Activated CD8-positive, alpha-beta T cell treated with anti-CD3 and anti-CD28 coated beads, Interleukin-2, amount 10 ng/mL, durations not matched to agents 7 days and 5 days (primary cell): ENCODE measurements around the gene NUDT6. TPM values are rescaled to one million over a fixed set of nuclear protein-coding genes. Genes with fewer than 3 reads are reported as not detected.
"Not testable (repeated sequence)": the region's sequence is repeated elsewhere in the genome, so short reads cannot be mapped to it uniquely, and the experiment has no call there.

Experiments used
- ATAC-seq: fragments of 150-1000 bp; cut with Tn5 transposase; one replicate; pipeline ENCODE4 v1.10.0; 2021; ENCODE audit warnings: moderate library complexity
- CTCF ChIA-PET: fragments of 350-600 bp; sonication (Branson Sonifier 250); formaldehyde crosslinking; loops from one replicate; lab custom pipeline; 2021; ENCODE audit warnings: antibody characterized with exemption; lab: Charles Lee
- POLR2A ChIA-PET: fragments of 350-600 bp; sonication (Branson Sonifier 250); formaldehyde crosslinking; loops from one replicate; lab custom pipeline; 2021; ENCODE audit warnings: antibody characterized with exemption; lab: Charles Lee
- DNase-seq: peaks from one replicate; pipeline ENCODE4 v3.0.0-alpha.2; 2020
- H3K27ac Mint-ChIP-seq: one replicate; pipeline ENCODE4 v1.8.0; 2021; ENCODE audit warnings: mild to moderate bottlenecking, mixed read lengths
- H3K27me3 Mint-ChIP-seq: one replicate; pipeline ENCODE4 v1.8.0; 2021; ENCODE audit warnings: low read depth, mixed read lengths
- H3K36me3 Mint-ChIP-seq: one replicate; pipeline ENCODE4 v1.8.0; 2021; ENCODE audit warnings: low read depth, mixed read lengths
- H3K4me1 Mint-ChIP-seq: one replicate; pipeline ENCODE4 v1.8.0; 2021; ENCODE audit warnings: low read depth, mixed read lengths
- H3K4me3 Mint-ChIP-seq: one replicate; pipeline ENCODE4 v1.8.0; 2021; ENCODE audit warnings: mild to moderate bottlenecking, mixed read lengths
- H3K9me3 Mint-ChIP-seq: one replicate; pipeline ENCODE4 v1.8.0; 2022; ENCODE audit warnings: mixed read lengths; ENCODE audit not compliant: insufficient read depth
- total RNA-seq, 2 experiments: library from RNA; stranded (reverse); gene quantifications; one replicate each; pipeline ENCODE4 v1.2.3, GENCODE V29; 2021

The NUDT6 gene
- total RNA-seq, 2 experiments from 2014 or later, result 11.4 to 13.7 TPM

- POLR2A ChIA-PET, result no interaction called here
- no peaks in the 10 kb centered on the region for H3K9me3 Mint-ChIP-seq
- ATAC-seq, result no peak
- H3K27ac Mint-ChIP-seq, result no peak overlapping the region
- H3K36me3 Mint-ChIP-seq, result no peaks in the 10 kb centered on the region
- DNase-seq, result no peak
- no peak overlapping the region for H3K4me3 Mint-ChIP-seq
- peaks cover 15% of the 10 kb centered on the region for H3K27me3 Mint-ChIP-seq
- no peaks in the 10 kb centered on the region for H3K4me1 Mint-ChIP-seq
- CTCF ChIA-PET, result interaction anchor here (0.9 kb wide), 1 partner anchor 13 kb away, joined by 3 read pairs; no protein-coding TSS in a partner anchor
Measured at GRCh38 chr4:122845760-122846159, 76.6 kb downstream of the NUDT6 start.

DNA sequence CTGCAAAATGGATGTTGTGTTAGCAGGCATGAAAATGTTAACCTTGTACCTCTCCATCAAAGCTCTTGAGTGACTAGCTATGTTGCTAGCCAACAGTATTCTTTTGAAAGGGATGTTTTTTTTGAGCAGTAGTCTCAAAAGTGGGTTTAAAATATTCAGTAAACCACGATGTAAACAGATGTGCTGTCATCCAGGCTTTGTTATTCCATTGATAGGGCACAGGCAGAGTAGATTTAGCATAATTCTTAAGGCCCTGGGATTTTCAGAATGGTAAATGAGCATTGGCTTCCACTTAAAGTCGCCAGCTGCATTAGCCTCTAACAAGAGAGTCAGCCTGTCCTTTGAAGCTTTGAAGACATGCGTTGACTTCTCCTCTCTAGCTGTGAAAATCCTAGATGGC, 77.3 kb downstream of the NUDT6 start:
- DNase-seq, result no peak
- H3K27me3 Mint-ChIP-seq, result peaks cover 11% of the 10 kb centered on the region
- H3K9me3 Mint-ChIP-seq, result no peaks in the 10 kb centered on the region
- no peak for ATAC-seq
- no peaks in the 10 kb centered on the region for H3K36me3 Mint-ChIP-seq
- no peak overlapping the region for H3K4me3 Mint-ChIP-seq
- H3K4me1 Mint-ChIP-seq, result no peaks in the 10 kb centered on the region
- POLR2A ChIA-PET, result no interaction called here
- CTCF ChIA-PET, result interaction anchor here (0.9 kb wide), 1 partner anchor 14 kb away, joined by 3 read pairs; no protein-coding TSS in a partner anchor
- no peak overlapping the region for H3K27ac Mint-ChIP-seq

DNA sequence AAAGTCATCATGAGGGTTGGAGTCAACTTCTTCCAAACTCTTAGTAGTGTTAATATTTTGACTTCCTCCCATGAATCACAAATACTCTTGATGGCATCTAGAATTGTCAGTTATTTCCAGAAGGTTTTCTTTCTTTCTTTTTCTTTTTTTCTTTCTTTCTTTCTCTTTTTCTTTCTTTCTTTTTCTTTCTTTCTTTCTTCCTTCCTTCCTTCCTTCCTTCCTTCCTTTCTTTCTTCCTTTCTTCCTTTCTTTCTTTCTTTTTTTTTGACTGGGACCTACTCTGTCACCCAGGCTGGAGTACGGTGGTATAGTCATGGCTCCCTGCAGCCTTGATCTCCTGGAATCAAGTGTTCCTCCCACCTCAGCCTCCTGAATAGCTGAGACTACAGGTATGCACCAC, 78.0 kb downstream of the NUDT6 start:
- H3K9me3 Mint-ChIP-seq, POLR2A ChIA-PET, H3K36me3 Mint-ChIP-seq, H3K4me1 Mint-ChIP-seq, DNase-seq, H3K4me3 Mint-ChIP-seq, ATAC-seq, H3K27ac Mint-ChIP-seq, CTCF ChIA-PET: not testable (repeated sequence)
- H3K27me3 Mint-ChIP-seq, result peaks cover 13% of the 10 kb centered on the region

DNA sequence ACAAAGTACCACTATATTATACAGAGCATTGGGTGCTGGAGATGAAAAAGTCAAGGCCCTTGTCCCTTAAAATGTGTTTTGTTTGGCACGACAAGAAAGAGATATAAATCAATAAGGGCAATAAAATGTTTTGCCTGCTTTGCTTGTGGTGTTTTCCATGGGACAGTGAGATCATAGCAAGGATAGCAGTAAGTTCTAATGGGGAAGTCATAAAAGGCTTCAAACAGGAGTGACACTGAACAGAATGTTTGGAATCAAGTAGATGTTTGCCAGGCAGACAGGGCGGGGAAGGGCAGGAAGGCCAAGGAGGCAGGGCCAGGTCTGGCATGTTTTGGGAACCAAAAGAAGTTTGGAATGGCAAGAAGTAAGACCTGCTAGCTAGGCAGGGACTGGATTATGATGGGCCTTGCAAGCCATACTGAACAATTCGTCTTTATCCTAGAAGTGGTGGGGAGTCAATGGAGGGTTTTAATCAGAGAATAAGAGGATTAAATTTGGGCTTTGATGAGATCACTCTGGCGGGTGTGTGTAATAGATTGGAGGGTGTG, 79.3 kb downstream of the NUDT6 start:
- peaks cover 14% of the 10 kb centered on the region for H3K27me3 Mint-ChIP-seq
- DNase-seq (no peak), ATAC-seq (no peak)
- ChIA-PET POLR2A (no interaction called here), CTCF (no interaction called here)
- H3K36me3 Mint-ChIP-seq, result no peaks in the 10 kb centered on the region
- no peaks in the 10 kb centered on the region for H3K4me1 Mint-ChIP-seq
- H3K27ac Mint-ChIP-seq, result no peak overlapping the region
- no peaks in the 10 kb centered on the region for H3K9me3 Mint-ChIP-seq
- no peak overlapping the region for H3K4me3 Mint-ChIP-seq

Other genes starting within 250 kb of the NUDT6 start
- gene BBS12, start 189.9 kb downstream of the NUDT6 start, total RNA-seq, result 1 to 10 TPM; 1.3 to 1.4 TPM
- gene FGF2, start 95.8 kb downstream of the NUDT6 start, total RNA-seq, result under 1 TPM in 1 of 2 experiments, not detected in 1; 0.13 TPM